ENCODE data around the gene CLIC4. TPM values are rescaled to one million over a fixed set of nuclear protein-coding genes. Genes with fewer than 3 reads are reported as not detected.
"Not testable (repeated sequence)": the region's sequence is repeated elsewhere in the genome, so short reads cannot be mapped to it uniquely, and the experiment has no call there.

Gene CLIC4
- total RNA-seq, 1 donor, result 966 TPM

GRCh38 chr1:24881034-24881433 is 135.8 kb downstream of the CLIC4 start:
- no peak overlapping the region for H3K4me3 ChIP-seq (ENCODE audit: low read depth, low read length)
- no peak for TF ChIP-seq CTCF (IDR thresholded peaks at IDR 0.05; ENCODE audit: insufficient read depth, low read length)
- DNase-seq (ENCODE audit: low read depth), result no peak

GRCh38 chr1:24884751-24885150 is 139.5 kb downstream of the CLIC4 start:
- no peak for TF ChIP-seq CTCF (IDR thresholded peaks at IDR 0.05; ENCODE audit: insufficient read depth, low read length)
- H3K4me3 ChIP-seq (ENCODE audit: low read depth, low read length), result no peak overlapping the region
- no peak for DNase-seq (ENCODE audit: low read depth)

GRCh38 chr1:24886241-24886640 is 141.0 kb downstream of the CLIC4 start:
- no peak for TF ChIP-seq CTCF (IDR thresholded peaks at IDR 0.05; ENCODE audit: insufficient read depth, low read length)
- no peak for DNase-seq (ENCODE audit: low read depth)
- no peak overlapping the region for H3K4me3 ChIP-seq (ENCODE audit: low read depth, low read length)

DNA sequence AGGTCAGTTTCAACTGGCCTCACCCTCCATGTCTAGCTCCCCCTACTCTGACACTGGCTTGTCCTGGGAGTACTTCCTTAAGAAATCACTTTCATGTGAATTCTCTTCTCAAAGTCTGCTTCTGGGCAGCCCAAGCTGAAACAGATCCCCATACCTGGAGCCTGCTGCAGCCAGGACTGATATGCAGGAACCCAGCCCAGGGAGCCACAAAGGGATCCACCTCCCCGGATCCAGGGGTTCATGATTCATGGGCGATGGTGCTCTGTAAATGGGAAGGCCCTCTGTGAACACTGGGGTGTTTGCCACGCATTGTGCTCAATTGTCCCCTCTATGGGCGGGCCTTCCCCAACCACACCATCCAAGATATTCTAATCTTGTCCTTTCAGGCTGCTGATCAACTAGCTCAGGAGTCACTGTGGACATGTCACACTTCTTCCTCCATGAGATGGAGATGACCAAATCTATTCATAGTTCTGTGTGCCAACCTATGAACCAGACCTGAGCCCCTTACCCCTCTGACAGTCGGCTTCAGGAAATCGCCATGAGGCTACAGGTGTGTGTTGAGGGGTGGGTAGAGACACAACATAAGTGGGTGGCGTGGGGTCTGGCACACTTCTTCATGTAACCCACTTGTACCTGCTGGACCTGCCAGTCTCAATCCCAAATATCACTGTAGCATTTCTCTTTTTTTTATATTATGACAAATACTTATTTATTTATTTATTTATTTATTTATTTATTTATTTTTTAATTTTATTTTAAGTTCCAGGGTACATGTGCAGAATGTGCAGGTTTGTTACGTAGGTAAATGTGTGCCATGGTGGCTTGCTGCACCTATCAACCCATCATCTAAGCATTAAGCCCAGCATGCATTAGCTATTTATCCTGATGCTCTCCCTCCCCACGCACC is 143.1 kb downstream of the CLIC4 start:
- DNase-seq (ENCODE audit: low read depth), result no peak
- no peak for TF ChIP-seq CTCF (IDR thresholded peaks at IDR 0.05; ENCODE audit: insufficient read depth, low read length)
- H3K4me3 ChIP-seq (ENCODE audit: low read depth, low read length), result no peak overlapping the region

DNA sequence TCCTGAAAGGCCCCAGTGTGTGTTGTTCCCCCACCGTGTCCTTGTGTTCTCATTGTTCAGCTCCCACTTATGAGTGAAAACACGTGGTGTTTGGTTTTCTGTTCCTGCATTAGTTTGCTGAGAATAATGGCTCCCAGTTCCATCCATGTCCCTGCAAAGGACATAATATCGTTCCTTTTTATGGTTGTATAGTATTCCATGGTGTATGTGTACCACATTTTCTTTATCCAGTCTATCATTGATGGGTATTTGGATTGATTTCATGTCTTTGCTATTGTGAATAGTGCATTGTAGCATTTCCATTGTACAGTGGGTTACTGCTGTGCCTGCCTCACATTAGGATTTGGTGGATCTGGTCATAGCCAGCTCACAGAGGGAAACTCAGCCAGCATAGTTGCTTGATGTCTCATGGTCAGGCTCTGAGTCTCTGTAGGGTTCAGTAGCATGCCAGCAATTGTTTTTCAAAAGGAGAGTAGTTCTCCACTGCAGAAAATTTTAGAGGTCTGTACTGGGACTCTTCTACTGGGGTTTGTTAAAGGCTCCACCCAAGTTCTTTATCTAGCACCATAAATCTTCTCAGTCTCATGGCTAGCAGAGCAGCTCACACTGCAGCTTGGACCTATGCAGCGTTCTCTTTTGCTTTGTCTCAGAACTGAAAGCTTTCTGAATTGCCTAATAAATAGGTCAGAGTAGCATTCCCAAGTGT is 143.9 kb downstream of the CLIC4 start:
- no peak overlapping the region for H3K4me3 ChIP-seq (ENCODE audit: low read depth, low read length)
- no peak for TF ChIP-seq CTCF (IDR thresholded peaks at IDR 0.05; ENCODE audit: insufficient read depth, low read length)
- peak; percentile 97 for DNase-seq (ENCODE audit: low read depth)

GRCh38 chr1:24890887-24891286 is 145.6 kb downstream of the CLIC4 start:
- H3K4me3 ChIP-seq (ENCODE audit: low read depth, low read length), result no peak overlapping the region
- no peak for DNase-seq (ENCODE audit: low read depth)
- TF ChIP-seq CTCF (IDR thresholded peaks at IDR 0.05; ENCODE audit: insufficient read depth, low read length), result no peak

DNA sequence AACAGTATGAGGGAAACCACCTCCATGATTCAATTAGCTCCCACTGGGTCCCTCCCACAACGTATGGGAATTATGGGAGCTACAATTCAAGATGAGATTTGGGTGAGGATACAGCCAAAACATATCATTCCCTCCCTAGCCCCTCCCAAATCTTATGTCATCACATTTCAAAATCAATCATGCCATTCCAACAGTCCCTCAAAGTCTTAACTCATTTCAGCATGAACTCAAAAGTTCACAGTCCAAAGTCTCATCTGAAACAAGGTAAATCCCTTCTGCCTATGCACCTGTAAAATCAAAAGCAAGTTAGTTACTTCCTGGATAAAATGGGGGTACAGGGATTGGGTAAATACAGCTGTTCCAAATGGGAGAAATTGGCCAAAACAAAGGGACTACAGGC is 146.1 kb downstream of the CLIC4 start:
- H3K4me3 ChIP-seq (ENCODE audit: low read depth, low read length); DNase-seq (ENCODE audit: low read depth): not testable (repeated sequence)

Data from fibroblast of the aortic adventitia (primary cell).